CD1c-positive myeloid dendritic cell (primary cell): ENCODE results near the gene MME.

ENCODE experiments used
- DNase-seq: peaks from one replicate; pipeline ENCODE4 v3.0.0-alpha.2; 2016; ENCODE audit errors: extremely low spot score

MME gene

GRCh38 chr3:155079746-155080487 lies at the start of gene MME:
Gene MME (plus strand): TSS chr3:155080319. CDS start chr3:155084168, 3,849 bp downstream.
- DNase-seq = no peak

- peak; percentile 18 for DNase-seq
Measured at GRCh38 chr3:155031186-155031585, 48.9 kb upstream of the MME start.

GRCh38 chr3:155032918-155033317 lies 47.2 kb upstream of the MME start:
- peak; percentile 55 for DNase-seq

- DNase-seq = no peak
Measured at GRCh38 chr3:155034786-155035185, 45.3 kb upstream of the MME start.

- DNase-seq = no peak
Measured at GRCh38 chr3:155035553-155035952, 44.6 kb upstream of the MME start.

GRCh38 chr3:155037508-155038202 lies 42.5 kb upstream of the MME start:
- DNase-seq = no peak

- no peak for DNase-seq
Measured at GRCh38 chr3:155038203-155038554, 41.9 kb upstream of the MME start.

GRCh38 chr3:155046935-155047334 lies 33.2 kb upstream of the MME start:
- DNase-seq = no peak

- no peak for DNase-seq
Measured at GRCh38 chr3:155047672-155048071, 32.4 kb upstream of the MME start.

GRCh38 chr3:155049959-155050358 lies 30.2 kb upstream of the MME start:
- DNase-seq = no peak

- no peak for DNase-seq
Measured at GRCh38 chr3:155052470-155052869, 27.6 kb upstream of the MME start.

- DNase-seq = no peak
Measured at GRCh38 chr3:155053756-155054155, 26.4 kb upstream of the MME start.

GRCh38 chr3:155064920-155065319 lies 15.2 kb upstream of the MME start:
- no peak for DNase-seq

- DNase-seq = peak; percentile 39
Measured at GRCh38 chr3:155065537-155065936, 14.6 kb upstream of the MME start.

- no peak for DNase-seq
Measured at GRCh38 chr3:155069729-155070128, 10.4 kb upstream of the MME start.

- DNase-seq = no peak
Measured at GRCh38 chr3:155070316-155070715, 9.8 kb upstream of the MME start.

- DNase-seq = no peak
Measured at GRCh38 chr3:155070932-155071387, 9.2 kb upstream of the MME start.

- DNase-seq = no peak
Measured at GRCh38 chr3:155075200-155075599, 4.9 kb upstream of the MME start.

GRCh38 chr3:155076888-155077287 lies 3.2 kb upstream of the MME start:
- DNase-seq = no peak

- DNase-seq = no peak
Measured at GRCh38 chr3:155078711-155079467, 1.2 kb upstream of the MME start.

GRCh38 chr3:155079468-155079745 lies 712 bp upstream of the MME start:
- no peak for DNase-seq

- no peak for DNase-seq
Measured at GRCh38 chr3:155080692-155081091, 573 bp downstream of the MME start.
